H9 (cell line): Measurements from ENCODE around the gene TFAP2C. TPM values are rescaled to one million over a fixed set of nuclear protein-coding genes. Genes with fewer than 3 reads are reported as not detected.

Source experiments
- DNase-seq: peaks from one replicate; pipeline ENCODE4 v3.0.0-alpha.2; 2017
- H2AFZ ChIP-seq: one replicate; pipeline ENCODE4 v1.6.1; 2013; ENCODE audit warnings: mild to moderate bottlenecking, low read length, control low read depth, moderate library complexity
- H2AK5ac ChIP-seq: 2 replicates; pipeline ENCODE4 v1.6.1; 2013; ENCODE audit warnings: low read length, control low read depth, mixed read lengths; ENCODE audit not compliant: insufficient read length
- H2BK120ac ChIP-seq: one replicate; pipeline ENCODE4 v1.6.1; 2013; ENCODE audit warnings: low read depth, mild to moderate bottlenecking, low read length, control low read depth, inconsistent platforms; ENCODE audit not compliant: poor library complexity, severe bottlenecking
- H2BK12ac ChIP-seq: 2 replicates; pipeline ENCODE4 v1.6.1; 2013; ENCODE audit warnings: low read length, control low read depth, mixed read lengths, low read depth; ENCODE audit not compliant: insufficient read length
- H2BK15ac ChIP-seq: 2 replicates; pipeline ENCODE4 v1.6.1; 2013; ENCODE audit warnings: low read depth, low read length, control low read depth
- H2BK20ac ChIP-seq: one replicate; pipeline ENCODE4 v1.6.1; 2013; ENCODE audit warnings: low read depth, mild to moderate bottlenecking, low read length, control low read depth, inconsistent platforms; ENCODE audit not compliant: poor library complexity, severe bottlenecking
- H2BK5ac ChIP-seq: 2 replicates; pipeline ENCODE4 v1.6.1; 2013; ENCODE audit warnings: low read length, control low read depth, mixed read lengths; ENCODE audit not compliant: insufficient read length
- H3K14ac ChIP-seq: 2 replicates; pipeline ENCODE4 v1.6.1; 2013; ENCODE audit warnings: low read length, control low read depth; ENCODE audit not compliant: insufficient read depth
- H3K18ac ChIP-seq: 2 replicates; pipeline ENCODE4 v1.6.1; 2013; ENCODE audit warnings: low read depth, mild to moderate bottlenecking, mixed read lengths, low read length, control low read depth; ENCODE audit not compliant: insufficient read length
- H3K23ac ChIP-seq: 2 replicates; pipeline ENCODE4 v1.6.1; 2013; ENCODE audit warnings: low read length, control low read depth, mixed read lengths, low read depth; ENCODE audit not compliant: insufficient read length
- H3K23me2 ChIP-seq: 2 replicates; pipeline ENCODE4 v1.6.1; 2013; ENCODE audit warnings: low read depth, mild to moderate bottlenecking, mixed read lengths, low read length, control low read depth; ENCODE audit not compliant: insufficient read length, poor library complexity, severe bottlenecking
- H3K27ac ChIP-seq: 2 replicates; pipeline ENCODE4 v1.5.1; 2013; ENCODE audit warnings: low read length, control low read depth, mixed read lengths, low read depth; ENCODE audit not compliant: insufficient read length
- H3K27me3 ChIP-seq: 2 replicates; pipeline ENCODE4 v1.6.1; 2013; ENCODE audit warnings: low read length, control low read depth, inconsistent platforms; ENCODE audit not compliant: insufficient read depth
- H3K4ac ChIP-seq: 2 replicates; pipeline ENCODE4 v1.6.1; 2013; ENCODE audit warnings: low read depth, mild to moderate bottlenecking, control low read depth, inconsistent platforms, low read length, moderate library complexity
- H3K4me1 ChIP-seq: 2 replicates; pipeline ENCODE4 v1.6.1; 2013; ENCODE audit warnings: low read length, control low read depth, inconsistent platforms; ENCODE audit not compliant: insufficient read depth
- H3K4me2 ChIP-seq: 2 replicates; pipeline ENCODE4 v1.6.1; 2013; ENCODE audit warnings: low read length, control low read depth, mixed read lengths; ENCODE audit not compliant: insufficient read length, insufficient read depth
- H3K56ac ChIP-seq: 2 replicates; pipeline ENCODE4 v1.6.1; 2013; ENCODE audit warnings: low read depth, mild to moderate bottlenecking, mixed read lengths, low read length, control low read depth; ENCODE audit not compliant: insufficient read length
- H3K79me1 ChIP-seq: 2 replicates; pipeline ENCODE4 v1.6.1; 2013; ENCODE audit warnings: low read depth, mild to moderate bottlenecking, moderate library complexity, low read length, control low read depth, inconsistent platforms; ENCODE audit not compliant: insufficient read depth, poor library complexity, severe bottlenecking
- H3K79me2 ChIP-seq: 2 replicates; pipeline ENCODE4 v1.6.1; 2013; ENCODE audit warnings: low read length, control low read depth, inconsistent platforms; ENCODE audit not compliant: insufficient read depth
- H3K9ac ChIP-seq: 2 replicates; pipeline ENCODE4 v1.6.1; 2013; ENCODE audit warnings: low read length, control low read depth, mixed read lengths; ENCODE audit not compliant: insufficient read length; ENCODE audit errors: extremely low read depth
- H3K9me3 ChIP-seq: one replicate; pipeline ENCODE4 v1.6.1; 2013; ENCODE audit warnings: low read depth, low read length, inconsistent platforms; ENCODE audit not compliant: control insufficient read depth
- H3T11ph ChIP-seq: one replicate; pipeline ENCODE4 v1.6.1; 2013; ENCODE audit warnings: mild to moderate bottlenecking, low read length, control low read depth, inconsistent platforms
- H4K20me1 ChIP-seq: one replicate; pipeline ENCODE4 v1.6.1; 2013; ENCODE audit not compliant: control insufficient read depth, insufficient read length, insufficient read depth
- H4K5ac ChIP-seq: 2 replicates; pipeline ENCODE4 v1.6.1; 2013; ENCODE audit warnings: low read depth, mild to moderate bottlenecking, mixed read lengths, low read length, control low read depth; ENCODE audit not compliant: insufficient read length
- H4K8ac ChIP-seq: replicated peaks from 2 replicates; pipeline ENCODE4 v1.6.1; 2013; ENCODE audit warnings: low read length, control low read depth, mixed read lengths, low read depth; ENCODE audit not compliant: insufficient read length
- H4K91ac ChIP-seq: 2 replicates; pipeline ENCODE4 v1.6.1; 2013; ENCODE audit warnings: low read depth, mild to moderate bottlenecking, moderate library complexity, mixed read lengths, low read length, control low read depth; ENCODE audit not compliant: insufficient read length
- H3K27ac Mint-ChIP-seq, 3 experiments: 2 replicates in 2 of 3; 3 replicates in 1 of 3; pipeline ENCODE4 v1.8.0; 2020 to 2021; ENCODE audit warnings: mixed read lengths in 3 of 3, mild to moderate bottlenecking in 1 of 3, moderate library complexity in 1 of 3
- H3K27me3 Mint-ChIP-seq: 2 replicates; pipeline ENCODE4 v1.8.0; 2021; ENCODE audit warnings: low read depth, mild to moderate bottlenecking, moderate library complexity, mixed read lengths
- H3K36me3 Mint-ChIP-seq, 3 experiments: 2 replicates in 2 of 3; 3 replicates in 1 of 3; pipeline ENCODE4 v1.8.0; 2020 to 2021; ENCODE audit warnings: low read depth in 3 of 3, mixed read lengths in 3 of 3; ENCODE audit not compliant: insufficient read depth in 1 of 3
- H3K4me1 Mint-ChIP-seq, 2 experiments: 2 replicates each; pipeline ENCODE4 v1.8.0; 2020; ENCODE audit warnings: mixed read lengths in 2 of 2
- H3K4me3 Mint-ChIP-seq, 2 experiments: 2 replicates in 1 of 2; 3 replicates in 1 of 2; pipeline ENCODE4 v1.8.0; 2020 to 2021; ENCODE audit warnings: mild to moderate bottlenecking in 2 of 2, mixed read lengths in 2 of 2, moderate library complexity in 1 of 2
- H3K9me3 Mint-ChIP-seq, 2 experiments: 2 replicates in 1 of 2; 3 replicates in 1 of 2; pipeline ENCODE4 v1.8.0; 2020; ENCODE audit warnings: mild to moderate bottlenecking in 2 of 2, mixed read lengths in 2 of 2, moderate library complexity in 1 of 2
- CTCF ChIP-seq: fragments of 200-600 bp; sonication (generic); conservative IDR thresholded peaks from 3 replicates; pipeline ENCODE4 v1.8.0; 2021; ENCODE audit warnings: antibody characterized with exemption, mild to moderate bottlenecking
- WGBS: extraction: QIAGEN DNeasy Blood & Tissue Kit; methylation state at CpG from one replicate; pipeline ENCODE4 v1.1.7; 2013; ENCODE audit warnings: missing lambda C conversion rate, low lambda C conversion rate, mixed read lengths; ENCODE audit not compliant: insufficient read length; ENCODE audit errors: extremely low coverage; 5-methylcytosine and 5-hydroxymethylcytosine counted together
- total RNA-seq: library from RNA; stranded (reverse); gene quantifications from 2 replicates; pipeline ENCODE4 v1.2.1, GENCODE V29; 2021

The TFAP2C gene
- total RNA-seq, 1 experiment from 2014 or later, result 24.3 TPM

GRCh38 chr20:56592817-56593216 is 36.3 kb upstream of the TFAP2C start:
- Histone ChIP-seq H2AFZ (no peak overlapping the region), H3K14ac (no peak overlapping the region)

More at GRCh38 chr20:56592817-56593216, 36.3 kb upstream of the TFAP2C start:
- no peaks in the 10 kb centered on the region for H3K9me3 ChIP-seq
- Mint-ChIP-seq H3K4me1 (peaks cover 27 to 32% of the 10 kb centered on the region in 2 experiments), H3K27me3 (no peaks in the 10 kb centered on the region; the same call in 1 of the 2 replicates), H3K9me3 (peaks cover 0 to 3% of the 10 kb centered on the region in 2 experiments; a peak in 1 of 5 replicates), H3K27ac (peak overlapping the region in 1 of 3 experiments; percentile 45; a peak in 1 of 7 replicates), H3K36me3 (no peaks in the 10 kb centered on the region), H3K4me3 (no peak overlapping the region)
- no peak overlapping the region for H3K23ac ChIP-seq
- H4K20me1 ChIP-seq, result no peaks in the 10 kb centered on the region
- no peak overlapping the region for H3K56ac ChIP-seq
- no peaks in the 10 kb centered on the region for H3K79me1 ChIP-seq
- H2BK5ac ChIP-seq, result no peak overlapping the region
- no peak overlapping the region for H3K27ac ChIP-seq
- no peak overlapping the region for H3K18ac ChIP-seq
- WGBS, result no CpG with 5 or more reads among the region's 6 CpGs
- H3K9ac ChIP-seq, result no peak overlapping the region
- no peak overlapping the region for H2BK120ac ChIP-seq
- no peaks in the 10 kb centered on the region for H3K79me2 ChIP-seq
- H3K4ac ChIP-seq, result no peak overlapping the region
- no peak for TF ChIP-seq CTCF
- H3K27me3 ChIP-seq, result no peaks in the 10 kb centered on the region
- no peak overlapping the region for H4K5ac ChIP-seq
- H4K91ac ChIP-seq, result no peak overlapping the region
- H4K8ac ChIP-seq, result no peak overlapping the region
- H2BK15ac ChIP-seq, result no peak overlapping the region; the same call in 1 of the 2 replicates
- no peak overlapping the region for H3T11ph ChIP-seq
- no peak overlapping the region for H3K4me2 ChIP-seq
- no peak for DNase-seq
- no peak overlapping the region for H2AK5ac ChIP-seq
- no peaks in the 10 kb centered on the region for H3K23me2 ChIP-seq
- no peak overlapping the region for H2BK20ac ChIP-seq
- H3K4me1 ChIP-seq, result peaks cover 6% of the 10 kb centered on the region; the same call in 1 of the 2 replicates
- H2BK12ac ChIP-seq, result no peak overlapping the region
